Stomach (tissue), 9 donors: Measurements from ENCODE around the gene ICOS. TPM values are rescaled to one million over a fixed set of nuclear protein-coding genes. Genes with fewer than 3 reads are reported as not detected.
"Not testable (repeated sequence)": the region's sequence is repeated elsewhere in the genome, so short reads cannot be mapped to it uniquely, and the experiment has no call there.

Experiments
- DNase-seq, 2 donors: peaks; one replicate each; pipeline versions ENCODE4 v3.0.0 to v3.0.0-alpha.2; 2013 to 2019
- H3K27ac ChIP-seq, 5 donors: fragments of 200-600 bp in 4 of 5; sonication (generic) in 4 of 5; one replicate each; pipeline ENCODE4 v1.5.1; 2013 to 2019; ENCODE audit warnings: mild to moderate bottlenecking in 1 of 5, moderate library complexity in 1 of 5
- H3K27me3 ChIP-seq, 3 donors: fragments of 200-600 bp; sonication (generic); one replicate each; pipeline ENCODE4 v1.5.1; 2017 to 2019; ENCODE audit warnings: mixed run types in 1 of 3
- H3K36me3 ChIP-seq, 4 donors: fragments of 200-600 bp; sonication (generic); 1 replicate in 3 of 4; 2 replicates in 1 of 4; pipeline ENCODE4 v1.5.1; 2016 to 2019
- H3K4me1 ChIP-seq, 4 donors: fragments of 200-600 bp; sonication (generic); one replicate each; pipeline ENCODE4 v1.5.1; 2016 to 2019
- H3K4me3 ChIP-seq, 4 donors: fragments of 200-600 bp; sonication (generic) in 3 of 4; one replicate each; pipeline ENCODE4 v1.5.1; 2016 to 2019; ENCODE audit warnings: mild to moderate bottlenecking in 1 of 4
- H3K9me3 ChIP-seq, 4 donors: fragments of 200-600 bp; sonication (generic); one replicate each; pipeline ENCODE4 v1.5.1; 2016 to 2019
- CTCF ChIP-seq, 7 experiments: fragments of 450-650 bp in 4 of 7; fragments of 200-600 bp in 3 of 7; sonication (generic) in 3 of 7; IDR thresholded peaks; one replicate each; pipeline ENCODE4 v1.5.1; 2016 to 2019; ENCODE audit warnings: antibody characterized with exemption in 7 of 7, control low read depth in 2 of 7, mild to moderate bottlenecking in 1 of 7
- EP300 ChIP-seq: sonication (generic); formaldehyde crosslinking; IDR thresholded peaks from one replicate; pipeline ENCODE4 v1.6.1; 2017; ENCODE audit warnings: antibody characterized with exemption
- POLR2A ChIP-seq, 4 donors: fragments of 450-650 bp; IDR thresholded peaks; one replicate each; pipeline ENCODE4 v1.6.1; 2016; ENCODE audit warnings: antibody characterized with exemption in 4 of 4, control low read depth in 2 of 4, mild to moderate bottlenecking in 1 of 4, moderate library complexity in 1 of 4
- POLR2AphosphoS5 ChIP-seq, 3 donors: sonication (generic); formaldehyde crosslinking; IDR thresholded peaks; one replicate each; pipeline ENCODE4 v1.6.1; 2016; ENCODE audit warnings: antibody characterized with exemption in 3 of 3
- WGBS, 5 donors: extraction: QIAGEN DNeasy Blood & Tissue Kit in 3 of 5; methylation state at CpG; one replicate each; pipeline versions ENCODE4 v1.1.5 to v1.1.7; 2013 to 2018; 5-methylcytosine and 5-hydroxymethylcytosine counted together
- intact Hi-C: fragments of 100-400 bp; cut with DNase I; formaldehyde crosslinking; loops from one replicate; pipeline ENCODE4 v1.15.1; 2023; ENCODE audit warnings: low total_unique reads
- polyA plus RNA-seq, 3 donors: library from polyadenylated mRNA; stranded (reverse); fragments of 200-250 nt; gene quantifications; one replicate each; pipeline ENCODE4 v1.2.3, GENCODE V29; 2013
- total RNA-seq, 5 donors: library from RNA; depleted of rRNA; stranded (reverse); fragments of >200 nt; gene quantifications; one replicate each; pipeline versions ENCODE4 v1.1.0 to v1.2.3, GENCODE V29; 2014 to 2016
- donor health status: healthy with polysubstance abuse.
- donor health status: Bipolar disorder and iron deficiency.
- donor health status: healthy.

The ICOS gene
- total and polyA plus RNA-seq, 8 donors: 0.29 to 9.3 (median 0.33) TPM; not detected in 3

- Histone ChIP-seq H3K36me3 (no peaks in the 10 kb centered on the region), H3K27ac (no peak overlapping the region), H3K9me3 (no peaks in the 10 kb centered on the region), H3K4me1 (no peaks in the 10 kb centered on the region), H3K27me3 (no peaks in the 10 kb centered on the region), H3K4me3 (peak overlapping the region in 1 of 4 donors; percentile 7)
- 74 to 93% (median 90%) methylated on average over 1 of the region's 1 CpG for WGBS, 5 donors
- no peak for TF ChIP-seq POLR2A (IDR thresholded peaks at IDR 0.05)
- no peak for DNase-seq
- intact Hi-C loops: no loop called here
Measured at GRCh38 chr2:203937788-203938187, 1.2 kb downstream of the ICOS start.

- Histone ChIP-seq H3K9me3 (no peaks in the 10 kb centered on the region), H3K4me3 (no peak overlapping the region), H3K27me3 (no peaks in the 10 kb centered on the region), H3K4me1 (no peaks in the 10 kb centered on the region), H3K27ac (no peak overlapping the region), H3K36me3 (no peaks in the 10 kb centered on the region)
- intact Hi-C loops: no loop called here
- no peak for DNase-seq
- TF ChIP-seq POLR2A (IDR thresholded peaks at IDR 0.05) (no peak), EP300 (no peak), CTCF (IDR thresholded peaks at IDR 0.05) (no peak), POLR2AphosphoS5 (IDR thresholded peaks at IDR 0.05) (no peak)
- WGBS, 5 donors: 56 to 77% (median 76%) methylated on average over 4 of the region's 4 CpGs
Measured at GRCh38 chr2:203940039-203940438, 3.5 kb downstream of the ICOS start.

GRCh38 chr2:203943493-203944382 lies 7.2 kb downstream of the ICOS start:
- H3K36me3 ChIP-seq, DNase-seq, H3K4me1 ChIP-seq, H3K27me3 ChIP-seq, H3K27ac ChIP-seq, intact Hi-C loops, H3K4me3 ChIP-seq, H3K9me3 ChIP-seq: not testable (repeated sequence)
- 89 to 95% (median 93%) methylated on average over 6 to 7 of the region's 7 CpGs for WGBS, 5 donors

- 82 to 90% (median 84%) methylated on average over 1 of the region's 1 CpG for WGBS, 5 donors
- H3K27me3 ChIP-seq: no peaks in the 10 kb centered on the region
- no peaks in the 10 kb centered on the region for H3K4me1 ChIP-seq
- intact Hi-C loops: no loop called here
- TF ChIP-seq POLR2A (IDR thresholded peaks at IDR 0.05): no peak
- no peak for TF ChIP-seq EP300
- TF ChIP-seq CTCF (IDR thresholded peaks at IDR 0.05): no peak
- TF ChIP-seq POLR2AphosphoS5 (IDR thresholded peaks at IDR 0.05): no peak
- no peak for DNase-seq
- no peak overlapping the region for H3K4me3 ChIP-seq
- H3K36me3 ChIP-seq: no peaks in the 10 kb centered on the region
- no peaks in the 10 kb centered on the region for H3K9me3 ChIP-seq
- H3K27ac ChIP-seq: no peak overlapping the region
Measured at GRCh38 chr2:203948733-203949132, 12.2 kb downstream of the ICOS start.

GRCh38 chr2:203949228-203949627 lies 12.7 kb downstream of the ICOS start:
- 61 to 78% (median 70%) methylated on average over 2 of the region's 2 CpGs for WGBS, 5 donors
- intact Hi-C loops: no loop called here
- no peak for DNase-seq
- no peak overlapping the region for H3K4me3 ChIP-seq
- no peak overlapping the region for H3K27ac ChIP-seq
- TF ChIP-seq POLR2AphosphoS5 (IDR thresholded peaks at IDR 0.05): no peak
- no peak for TF ChIP-seq CTCF (IDR thresholded peaks at IDR 0.05)
- TF ChIP-seq EP300: no peak
- no peak for TF ChIP-seq POLR2A (IDR thresholded peaks at IDR 0.05)
- no peaks in the 10 kb centered on the region for H3K9me3 ChIP-seq
- H3K36me3 ChIP-seq: no peaks in the 10 kb centered on the region
- no peaks in the 10 kb centered on the region for H3K27me3 ChIP-seq
- H3K4me1 ChIP-seq: no peaks in the 10 kb centered on the region
